GM12875 (cell line): Measurements from ENCODE around the gene GRK5.

Source experiments
- H3K4me3 ChIP-seq: one replicate; pipeline ENCODE4 v1.5.1; 2011; ENCODE audit warnings: low read depth, low read length, control low read depth
- CTCF ChIP-seq: IDR thresholded peaks from 2 replicates; pipeline ENCODE4 v1.5.1; 2011; ENCODE audit warnings: low read depth, mild to moderate bottlenecking, control low read depth, inconsistent platforms, low read length, moderate library complexity, borderline replicate concordance; ENCODE audit not compliant: insufficient read depth

GRK5 gene

GRCh38 chr10:119495545-119495944 is 288.2 kb downstream of the GRK5 start:
- H3K4me3 ChIP-seq, result no peak overlapping the region
- TF ChIP-seq CTCF, result no peak

GRCh38 chr10:119496273-119496672 is 288.9 kb downstream of the GRK5 start:
- no peak for TF ChIP-seq CTCF
- no peak overlapping the region for H3K4me3 ChIP-seq

GRCh38 chr10:119497243-119497642 is 289.9 kb downstream of the GRK5 start:
- no peak overlapping the region for H3K4me3 ChIP-seq
- no peak for TF ChIP-seq CTCF

GRCh38 chr10:119498889-119499676 is 291.7 kb downstream of the GRK5 start:
- H3K4me3 ChIP-seq, result no peak overlapping the region
- no peak for TF ChIP-seq CTCF

GRCh38 chr10:119499677-119500002 is 292.3 kb downstream of the GRK5 start:
- no peak overlapping the region for H3K4me3 ChIP-seq
- TF ChIP-seq CTCF, result no peak

- no peak for TF ChIP-seq CTCF
- no peak overlapping the region for H3K4me3 ChIP-seq
These were observed 292.9 kb downstream of the GRK5 start for GRCh38 chr10:119500123-119500795.

- TF ChIP-seq CTCF, result no peak
- no peak overlapping the region for H3K4me3 ChIP-seq
These were observed 293.4 kb downstream of the GRK5 start for GRCh38 chr10:119500821-119501220.
